T-helper 1 cell (primary cell): ENCODE measurements around the gene TBPL2.
"Not testable (repeated sequence)": the region's sequence is repeated elsewhere in the genome, so short reads cannot be mapped to it uniquely, and the experiment has no call there.

Experiments used
- DNase-seq, 5 donors: peaks; one replicate each; pipeline ENCODE4 v3.0.0-alpha.2; 2012 to 2020

TBPL2 gene

DNA sequence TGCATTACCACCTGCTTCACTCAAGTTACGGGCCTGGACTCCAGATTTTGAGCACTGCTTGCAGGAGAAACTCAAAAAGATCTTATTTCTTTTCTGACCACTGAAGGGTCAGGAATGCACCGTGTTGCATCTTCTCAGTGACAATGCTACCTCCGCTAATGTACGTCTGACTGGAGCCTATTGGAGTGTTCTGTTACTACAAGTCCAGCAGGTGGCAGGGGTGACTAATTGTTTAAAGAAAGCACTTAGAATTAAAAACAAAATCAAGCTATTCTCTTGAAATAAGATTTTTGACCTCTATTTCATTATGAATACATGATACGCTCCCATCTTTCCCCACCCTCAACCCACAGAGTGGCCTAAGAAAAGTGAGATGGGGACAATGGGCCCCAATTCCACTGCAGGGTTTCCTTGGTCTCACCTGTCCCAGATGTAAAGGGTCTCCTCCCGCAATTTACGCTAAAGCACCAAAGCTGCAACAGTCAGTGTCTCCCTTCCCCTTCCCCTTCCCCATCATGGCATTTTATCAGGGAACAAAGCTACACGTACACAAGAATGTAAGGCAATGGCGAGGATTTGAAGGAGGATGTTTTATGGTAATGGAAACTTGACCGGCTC, 2.2 kb downstream of the TBPL2 start:
- no peak for DNase-seq

DNA sequence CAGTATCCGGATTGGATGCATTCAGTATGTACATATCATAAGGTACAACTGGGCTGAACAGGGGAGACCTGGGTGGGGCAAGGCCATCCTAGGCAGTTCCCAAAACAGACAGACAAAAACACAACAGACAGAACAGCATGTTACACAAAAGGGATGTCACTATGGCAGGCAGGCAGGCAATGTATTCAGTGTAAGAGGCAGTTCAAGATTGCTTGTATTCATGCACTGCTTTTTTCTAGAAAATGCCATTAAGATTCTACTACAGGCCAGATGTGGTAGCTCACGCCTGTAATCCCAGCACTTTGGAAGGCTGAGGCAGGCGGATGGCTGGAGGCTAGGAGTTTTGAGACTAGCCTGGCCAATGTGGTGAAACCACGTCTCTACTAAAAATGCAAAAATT, 3.5 kb downstream of the TBPL2 start:
- no peak for DNase-seq

DNA sequence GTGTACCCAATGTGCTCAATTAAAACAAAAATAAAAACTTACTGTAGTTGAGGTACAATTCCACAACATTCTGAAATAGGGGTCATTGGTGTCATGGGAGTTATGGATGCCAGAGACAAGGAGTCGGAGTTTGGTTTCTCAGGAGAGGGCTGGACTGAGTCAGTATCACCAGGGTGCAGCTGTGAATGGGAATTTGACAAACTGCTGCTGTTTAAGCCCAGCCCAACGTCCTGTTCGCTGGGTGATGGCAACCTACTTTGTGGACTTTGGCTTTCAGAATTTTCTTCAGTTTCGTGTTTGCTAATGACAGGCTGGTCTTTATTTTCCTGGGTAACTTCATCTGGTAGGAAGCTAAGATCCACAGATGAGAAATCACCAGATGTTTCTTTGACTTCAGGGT, 3.9 kb downstream of the TBPL2 start:
- DNase-seq: no peak

DNA sequence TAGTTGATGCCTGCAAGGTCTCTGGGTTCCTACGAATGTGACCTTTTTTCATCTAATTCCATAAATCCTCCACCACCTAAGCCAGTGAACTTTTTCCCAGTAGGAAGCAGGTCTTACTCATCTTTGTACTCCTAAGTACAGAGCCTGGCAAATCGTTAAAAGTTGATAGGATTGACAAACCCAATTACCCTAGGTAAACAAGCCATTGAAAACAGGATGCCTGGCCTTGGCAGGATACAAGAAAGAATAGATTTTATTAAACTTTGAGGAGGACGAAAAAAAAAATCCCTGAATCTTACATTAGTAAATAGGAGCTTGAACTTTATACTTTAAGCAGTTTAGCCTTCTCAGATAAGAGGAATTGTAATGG, 5.6 kb downstream of the TBPL2 start:
- no peak for DNase-seq

DNA sequence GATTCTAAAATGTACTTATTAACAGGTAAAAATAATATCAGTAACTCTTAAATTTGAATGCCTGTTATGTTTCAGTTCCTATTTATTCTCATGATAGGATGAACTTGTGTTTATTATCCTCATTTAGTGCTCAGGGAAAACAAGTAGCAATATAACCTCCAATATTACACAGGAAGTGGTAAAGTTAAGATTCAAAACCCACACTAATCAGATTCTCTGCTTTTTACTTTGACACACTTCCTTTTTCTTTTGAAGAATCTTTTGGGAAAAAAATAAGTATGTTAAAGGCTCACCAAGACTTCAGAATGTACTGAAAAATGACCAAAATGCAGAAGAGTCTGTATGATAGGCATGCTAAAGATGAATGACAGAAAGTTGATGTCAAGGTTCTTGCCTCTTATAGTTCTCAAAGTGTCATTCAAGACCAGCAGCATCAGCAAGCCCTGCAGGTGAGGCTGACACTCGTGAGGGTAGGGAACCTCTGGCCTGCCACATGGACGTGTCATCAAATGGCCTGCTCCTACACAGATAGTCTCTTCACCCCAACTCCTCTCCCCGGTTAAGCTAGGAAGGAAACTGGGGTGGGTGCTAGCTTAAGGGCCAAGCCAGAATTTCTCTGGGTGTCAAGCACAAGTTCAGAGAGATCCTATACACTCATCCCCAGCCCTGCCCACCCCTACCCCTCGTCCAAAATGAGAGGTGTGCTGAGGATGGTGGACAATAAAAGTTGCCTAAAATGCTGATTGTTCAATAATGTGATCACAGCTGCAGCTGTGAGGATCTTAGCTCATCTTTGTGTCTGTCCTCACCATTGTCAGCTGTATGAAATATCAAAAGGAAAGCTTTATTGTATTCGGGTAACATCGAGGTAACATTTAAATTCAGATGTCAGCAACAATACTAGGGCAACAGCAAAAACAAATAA, 6.3 kb downstream of the TBPL2 start:
- no peak for DNase-seq

DNA sequence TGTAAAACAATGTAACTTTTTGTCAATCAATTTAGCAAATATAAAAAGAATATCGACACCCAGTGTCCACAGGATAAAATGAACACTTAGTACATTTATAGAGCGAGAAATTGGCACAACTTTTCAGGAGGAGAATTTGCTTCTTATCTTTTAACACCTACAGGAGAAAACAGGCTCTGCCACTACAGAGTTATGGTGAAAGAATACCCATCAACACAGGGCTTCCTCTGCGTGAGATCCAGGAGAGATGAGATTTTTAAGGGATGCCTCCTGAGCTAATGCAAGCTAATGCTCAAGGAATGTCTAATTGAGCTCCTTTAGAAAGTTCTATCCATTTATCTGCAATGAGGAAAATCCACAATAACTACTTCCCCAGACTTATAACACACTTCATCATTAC, 7.8 kb downstream of the TBPL2 start:
- no peak for DNase-seq

DNA sequence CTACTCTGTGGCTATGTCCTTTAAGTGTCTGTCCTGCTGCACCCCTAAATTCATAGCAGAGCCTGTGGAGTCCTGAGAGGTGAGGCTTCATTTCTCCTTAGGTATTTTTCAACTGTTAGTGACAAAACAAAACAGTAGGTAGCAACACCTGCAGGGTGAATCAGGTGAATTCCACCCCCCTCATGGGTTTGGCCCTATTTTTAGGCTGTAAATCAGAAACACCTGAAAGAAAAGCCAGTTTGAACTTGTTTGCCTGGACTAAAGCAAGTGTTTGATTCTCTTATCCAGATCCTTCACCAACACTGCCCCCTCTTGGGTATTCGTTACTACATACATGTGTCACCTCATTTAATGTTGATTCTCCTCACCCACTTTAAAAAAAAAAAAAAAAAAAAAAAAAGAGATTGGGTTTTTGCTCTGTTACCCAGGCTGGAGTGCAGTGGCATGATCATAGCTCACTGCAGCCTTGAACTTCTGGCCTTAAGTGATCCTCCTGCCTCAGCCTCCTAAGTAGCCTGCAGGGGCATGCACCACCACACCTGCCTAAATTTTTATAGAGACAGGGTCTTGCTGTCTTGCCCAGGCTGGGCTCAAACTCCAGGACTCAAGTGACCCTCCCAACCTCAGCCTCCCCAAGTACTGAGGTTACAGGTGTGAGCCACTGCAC, 10.3 kb downstream of the TBPL2 start:
- peak in 4 of 5 donors; percentile 32 to 63 (median 46) for DNase-seq

DNA sequence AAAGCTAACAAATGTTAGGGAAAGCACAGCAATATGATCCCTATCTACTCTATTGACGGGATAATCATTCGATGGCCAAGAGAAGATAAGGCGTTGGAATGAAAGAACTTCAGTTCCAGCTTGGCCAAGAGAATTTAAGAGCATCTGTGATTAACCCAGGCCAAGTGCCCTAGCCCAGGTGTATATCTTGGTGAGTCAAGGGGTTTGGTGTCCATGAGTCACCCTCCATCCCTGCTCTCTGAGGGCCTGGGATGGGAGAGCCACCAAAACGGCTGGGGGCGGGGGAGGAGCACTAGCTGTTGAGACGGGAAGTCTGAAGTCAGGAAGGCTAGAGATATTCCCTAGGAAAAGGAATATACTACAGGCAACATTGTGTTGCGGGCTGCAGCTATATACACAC, 13.0 kb downstream of the TBPL2 start:
- DNase-seq: no peak

DNA sequence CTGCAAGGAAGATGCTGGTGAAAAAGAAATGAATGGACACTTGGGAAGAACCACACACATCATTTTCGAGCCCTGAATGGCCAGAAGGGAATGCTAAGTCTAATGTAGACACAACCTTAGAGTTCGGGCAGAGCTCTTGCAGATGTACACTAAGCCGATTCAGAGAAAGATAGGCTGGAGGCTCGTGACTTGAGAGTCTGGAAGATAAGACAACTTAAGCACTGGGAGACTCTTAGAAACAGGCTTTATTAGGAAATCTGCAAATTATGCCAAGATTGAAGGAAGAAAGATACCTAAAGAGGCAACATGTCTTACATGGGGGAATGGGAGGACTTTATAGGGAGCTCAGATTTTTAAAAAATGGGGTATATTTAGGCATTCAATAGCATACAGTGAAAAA, 13.5 kb downstream of the TBPL2 start:
- DNase-seq: no peak

DNA sequence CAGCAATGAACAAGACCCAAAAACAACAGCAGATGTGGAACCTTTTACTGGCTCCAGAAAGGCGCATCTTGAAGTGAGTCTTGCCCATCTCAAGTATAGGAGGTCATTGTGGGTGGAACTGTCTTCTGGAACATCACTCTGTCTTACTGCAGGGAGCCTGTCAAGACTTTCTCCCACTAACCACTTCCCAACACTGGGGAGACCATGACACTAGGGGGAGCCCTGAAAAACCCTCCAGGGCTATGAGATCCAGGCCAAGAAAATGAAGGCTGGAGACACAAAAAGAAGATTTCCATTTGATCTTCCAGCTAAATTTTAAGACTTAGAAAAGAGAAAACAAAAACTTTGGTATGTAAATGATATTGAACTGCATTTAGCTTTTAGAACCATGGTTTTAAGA, 15.3 kb downstream of the TBPL2 start:
- DNase-seq: no peak

DNA sequence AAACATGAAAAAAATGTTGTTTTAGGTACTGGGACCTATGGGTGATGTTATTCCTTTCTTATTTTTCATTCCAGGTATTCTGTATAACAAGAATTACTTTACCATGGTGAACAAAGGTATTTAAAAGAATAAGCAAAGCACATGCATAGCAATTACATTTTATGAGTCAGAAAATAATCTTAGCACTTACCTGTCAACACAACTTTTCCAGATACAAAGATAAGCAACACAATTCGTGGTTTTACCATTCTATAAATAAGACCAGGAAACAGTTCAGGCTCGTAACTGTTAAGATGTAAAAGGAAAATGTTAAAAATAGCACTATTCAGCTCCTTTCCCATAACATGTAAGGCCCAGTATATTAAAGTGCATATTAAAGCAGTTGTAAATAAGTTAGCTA, 16.4 kb downstream of the TBPL2 start:
- no peak for DNase-seq

DNA sequence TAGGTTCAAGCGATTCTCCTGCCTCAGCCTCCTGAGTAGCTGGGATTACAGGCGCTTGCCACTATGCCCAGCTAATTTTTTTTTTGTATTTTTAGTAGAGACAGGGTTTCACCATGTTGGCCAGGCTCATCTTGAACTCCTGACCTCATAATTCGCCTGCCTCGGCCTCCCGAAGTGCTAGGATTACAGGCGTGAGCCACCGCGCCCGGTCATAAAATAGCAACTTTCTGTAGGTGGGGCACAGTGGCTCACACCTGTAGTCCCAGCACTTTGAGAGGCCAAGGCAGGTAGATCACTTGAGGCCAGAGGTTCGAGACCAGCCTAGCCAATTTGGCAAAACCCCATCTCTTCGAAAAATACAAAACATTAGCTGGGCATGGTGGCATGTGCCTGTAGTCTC, 18.1 kb downstream of the TBPL2 start:
- DNase-seq: not testable (repeated sequence)

DNA sequence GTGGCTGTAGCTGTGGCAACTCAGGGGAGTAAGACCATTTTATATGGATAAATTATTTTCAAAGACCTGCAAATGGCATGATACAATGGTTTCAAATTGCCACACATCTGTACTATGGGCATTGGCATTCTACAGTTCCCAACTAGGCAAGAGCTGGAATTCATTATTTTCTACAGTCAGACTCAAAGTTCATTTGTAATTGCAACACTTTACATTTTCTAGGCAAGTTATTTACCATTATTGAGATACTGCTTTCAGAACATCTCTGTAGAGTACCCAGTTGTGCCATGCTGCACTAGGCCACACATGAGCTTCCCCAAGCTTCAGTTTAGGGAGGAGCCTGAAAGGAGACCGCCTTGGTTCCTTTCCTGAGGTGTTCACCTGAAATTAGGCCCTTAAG, 20.8 kb downstream of the TBPL2 start:
- DNase-seq: no peak

DNA sequence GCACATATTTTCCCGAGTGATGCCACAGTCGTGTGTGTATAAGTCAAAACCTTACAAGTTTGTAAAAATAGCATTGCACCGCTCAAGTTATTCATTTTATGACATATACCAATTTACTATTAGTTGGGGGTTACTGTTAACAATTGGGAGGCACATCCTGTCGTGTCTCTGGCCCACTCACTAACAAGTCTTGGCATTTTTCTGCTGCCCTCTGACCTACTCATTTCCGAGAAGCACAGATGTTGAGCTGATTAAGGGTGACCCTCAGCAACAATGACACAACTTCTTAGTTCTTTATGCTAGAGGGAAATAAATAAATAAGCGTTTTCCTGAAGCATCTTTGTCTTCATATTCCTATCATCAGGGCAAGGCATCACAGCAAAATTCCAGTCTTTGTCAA, 22.0 kb downstream of the TBPL2 start:
- no peak for DNase-seq

DNA sequence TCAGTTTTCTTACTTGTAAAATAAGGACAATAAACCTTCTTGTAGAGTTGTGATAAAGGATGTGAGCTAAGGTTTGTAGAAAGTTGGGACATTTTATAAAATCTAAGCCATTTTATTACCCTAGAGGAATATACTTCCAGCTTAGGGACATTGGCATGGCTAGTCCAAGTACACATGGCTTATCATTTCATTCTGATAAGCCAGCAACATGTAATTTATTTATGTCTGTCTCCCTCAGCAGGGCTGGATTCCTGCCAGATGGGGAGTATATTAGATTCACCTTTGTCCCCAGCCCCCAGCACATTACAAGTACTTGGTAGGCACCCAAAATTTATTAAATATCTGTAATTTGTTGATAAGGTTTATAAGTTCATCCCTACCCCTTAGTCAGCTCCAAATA, 22.5 kb downstream of the TBPL2 start:
- DNase-seq: no peak

DNA sequence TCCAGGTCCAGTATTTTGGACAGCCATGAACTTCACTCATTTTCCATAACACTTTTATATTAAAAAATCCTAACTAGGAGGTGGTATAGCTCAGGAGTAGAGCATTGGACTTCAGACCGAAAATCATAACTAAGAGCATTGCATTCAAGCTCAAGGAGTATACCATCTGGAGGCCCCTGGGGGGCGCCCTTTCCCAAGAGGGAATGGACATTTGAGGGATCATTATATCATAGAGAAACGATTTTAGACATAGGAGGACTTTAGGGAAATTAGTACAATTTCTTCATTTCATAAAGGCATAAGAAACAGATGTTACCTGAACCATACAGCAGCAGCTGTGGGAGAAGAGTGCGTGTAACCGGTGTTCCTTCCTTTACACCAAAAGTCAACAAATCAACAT, 23.6 kb downstream of the TBPL2 start:
- peak in 1 of 5 donors; percentile 7 for DNase-seq

DNA sequence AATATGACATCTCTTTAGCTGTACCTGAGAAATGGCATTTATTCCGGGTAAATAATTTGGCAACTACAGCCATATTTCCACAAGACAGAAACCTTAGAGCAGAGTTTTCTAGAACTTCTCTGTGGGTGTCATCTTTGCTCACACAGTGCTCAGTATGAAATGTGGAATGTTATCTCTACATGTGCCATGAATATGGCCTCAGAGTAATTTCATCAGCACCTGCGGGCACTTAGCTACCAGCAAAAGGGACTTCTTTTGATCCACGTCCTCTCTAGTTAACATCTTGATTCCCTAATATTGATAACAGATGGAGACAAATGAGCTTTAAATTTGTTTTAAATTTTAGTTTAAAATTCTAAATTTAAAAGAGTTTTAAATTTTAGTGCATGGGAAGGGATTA, 25.9 kb downstream of the TBPL2 start:
- DNase-seq: no peak

DNA sequence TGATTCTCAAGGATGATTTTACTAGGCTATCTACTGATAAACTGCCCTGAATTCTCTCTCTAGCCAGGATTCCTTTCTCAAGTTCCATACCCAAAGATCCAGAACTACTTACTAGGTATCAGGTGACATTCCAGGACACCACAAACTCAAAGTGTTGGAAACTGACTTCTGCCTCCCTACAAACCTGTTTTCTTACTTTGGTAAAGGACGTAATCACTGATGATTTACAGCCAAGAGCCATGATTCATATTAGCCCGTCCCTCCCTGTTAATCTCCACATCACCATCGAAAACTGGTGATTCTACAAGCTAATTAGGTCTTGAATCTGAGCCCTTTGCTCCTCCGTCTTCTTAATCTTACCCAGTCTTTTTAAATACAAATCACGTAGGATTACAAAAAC, 27.7 kb downstream of the TBPL2 start:
- DNase-seq: no peak

DNA sequence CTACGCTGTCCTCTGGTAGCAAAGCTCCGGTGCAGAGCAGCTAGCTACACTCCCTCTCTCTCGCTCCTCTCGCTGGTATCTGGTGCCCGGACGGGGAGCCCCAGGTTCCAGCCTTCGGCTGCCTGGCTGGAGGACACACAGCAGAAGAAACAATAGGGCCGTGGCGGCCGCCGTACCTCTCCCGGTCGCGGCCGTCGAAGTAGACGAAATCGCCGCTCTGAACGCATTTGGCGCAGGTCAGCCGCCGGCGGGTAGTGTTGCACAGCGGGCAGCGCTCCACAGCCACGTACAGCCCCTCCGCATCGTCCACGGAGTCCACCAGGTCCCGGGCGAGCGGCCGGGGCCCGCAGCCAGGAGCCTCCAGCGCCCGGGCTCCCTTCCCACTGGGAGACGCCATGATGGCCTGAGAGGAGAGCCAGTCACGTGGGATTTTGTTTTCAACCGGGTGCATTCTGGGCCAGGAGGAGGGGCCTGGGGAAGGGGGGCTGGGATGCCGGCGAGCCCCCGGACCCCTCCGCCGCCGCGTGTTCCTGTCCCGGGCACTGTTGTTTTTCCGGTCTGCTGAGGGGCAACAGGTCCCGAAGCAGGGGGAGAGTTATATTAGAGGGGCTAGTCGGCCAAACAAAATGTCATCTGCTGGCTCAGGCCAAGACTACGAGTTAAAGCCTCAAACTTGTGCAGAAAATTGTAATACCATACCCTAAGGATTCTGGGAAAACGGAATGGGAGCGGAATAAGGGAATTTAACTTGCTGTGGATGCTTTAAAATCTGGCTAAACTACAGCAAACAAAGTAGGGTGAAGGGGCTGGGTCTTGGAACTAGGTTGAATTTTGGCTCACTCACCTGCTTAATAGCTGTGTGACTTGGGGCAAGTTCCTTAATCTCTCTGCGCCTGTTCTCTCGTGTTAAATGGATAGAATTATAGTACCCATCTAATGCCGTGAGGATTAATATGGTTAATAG, 28.7 kb downstream of the TBPL2 start, which contains the start of gene ATG14:
TSS of gene ATG14 (minus strand) at position 405 of the 964 bp plus-strand sequence. CDS start at position 397, 8 bp downstream.
- DNase-seq: peak; percentile 49 to 74 (median 63)

DNA sequence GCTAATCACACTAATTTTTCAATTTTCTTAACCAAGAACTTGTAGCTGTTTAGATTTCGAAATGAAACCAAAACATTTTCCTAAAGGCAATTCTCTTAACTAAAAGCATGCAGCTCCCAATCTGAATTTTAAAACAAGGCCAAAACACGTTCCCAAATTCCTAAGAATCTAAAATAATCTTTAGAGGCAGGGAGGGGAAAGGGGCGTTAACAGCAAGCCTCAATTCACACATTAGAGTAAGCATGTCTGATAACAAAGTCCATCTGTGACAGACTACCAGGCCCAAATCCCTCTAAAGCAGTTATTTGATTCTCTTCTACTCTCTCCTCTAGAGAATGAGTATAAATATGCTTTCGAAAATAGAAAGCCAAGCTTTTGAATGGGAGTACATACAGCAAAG, 29.5 kb downstream of the TBPL2 start:
- DNase-seq: no peak

DNA sequence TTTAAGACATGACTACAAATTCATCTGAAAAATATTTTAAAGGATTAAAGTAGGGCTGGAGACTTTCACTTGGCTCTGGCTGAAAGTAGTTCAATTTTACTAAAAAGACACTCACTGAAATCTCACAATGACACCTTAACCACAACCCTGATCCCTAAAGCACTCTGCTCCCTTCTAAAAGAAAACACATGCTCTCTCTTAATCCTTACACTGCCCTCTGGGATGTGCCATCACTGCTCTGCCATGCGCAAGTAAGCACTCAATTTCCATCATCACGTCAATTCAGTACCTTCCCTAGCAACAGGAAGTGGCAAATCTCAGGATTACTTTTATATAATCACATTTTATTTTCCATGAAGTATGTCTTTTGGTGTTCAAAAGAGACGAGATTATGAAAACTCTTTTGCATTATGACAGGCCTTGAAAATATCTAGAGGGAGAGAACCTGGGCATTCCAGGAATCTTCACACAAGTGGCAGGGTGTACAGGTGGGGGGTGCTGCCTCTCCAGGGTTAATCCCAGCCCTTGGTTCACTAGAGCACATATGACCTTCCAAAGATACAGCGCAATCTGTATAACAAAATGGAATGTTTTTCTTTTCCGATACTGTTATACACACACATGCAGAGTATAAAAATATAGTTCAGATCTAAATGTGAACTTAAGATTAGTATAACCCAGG, 36.1 kb downstream of the TBPL2 start:
- DNase-seq: no peak

DNA sequence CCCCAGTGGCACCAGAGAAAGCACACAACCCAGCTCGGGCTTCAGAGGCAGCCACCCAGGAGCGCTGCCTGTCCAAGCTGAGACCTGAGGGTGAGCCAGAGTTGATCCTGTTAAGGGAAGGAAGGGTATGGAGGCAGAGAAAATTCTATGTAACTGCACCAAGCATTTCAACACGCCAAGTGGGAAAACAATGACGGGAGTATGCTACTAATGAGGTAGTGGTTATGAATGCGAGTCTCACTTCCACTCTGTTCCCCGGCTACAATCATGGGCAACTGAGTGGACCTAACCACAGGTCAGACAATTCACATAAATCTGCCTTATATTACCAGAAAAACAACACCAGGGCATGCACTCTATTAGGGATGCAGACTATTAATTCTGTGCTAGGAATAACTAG, 38.7 kb downstream of the TBPL2 start:
- DNase-seq: no peak
